Calu3 (cell line): ENCODE measurements around the gene PLA2G6. TPM values are rescaled to one million over a fixed set of nuclear protein-coding genes. Genes with fewer than 3 reads are reported as not detected.

Experiments
- BruUV-seq: library from RNA; stranded (reverse); fragments of 400-500 nt; replicated peaks from 2 replicates; lab custom pipeline; 2021; lab: Mats Ljungman, UMichigan
- CTCF ChIA-PET: fragments of 300-600 bp; sonication (Branson Sonifier 250); formaldehyde crosslinking; loops from one replicate; lab custom pipeline; 2022; ENCODE audit warnings: antibody characterized with exemption; lab: Charles Lee
- DNase-seq: peaks from one replicate; pipeline ENCODE4 v3.0.0; 2022
- H3K27ac Mint-ChIP-seq: one replicate; pipeline ENCODE4 v1.8.0; 2022; ENCODE audit warnings: mixed read lengths; ENCODE audit not compliant: unreplicated experiment
- H3K27me3 Mint-ChIP-seq: one replicate; pipeline ENCODE4 v1.8.0; 2022; ENCODE audit warnings: mixed read lengths; ENCODE audit not compliant: unreplicated experiment
- H3K36me3 Mint-ChIP-seq: one replicate; pipeline ENCODE4 v1.8.0; 2022; ENCODE audit warnings: mild to moderate bottlenecking, moderate library complexity, mixed read lengths; ENCODE audit not compliant: insufficient read depth, unreplicated experiment
- H3K4me1 Mint-ChIP-seq: one replicate; pipeline ENCODE4 v1.8.0; 2022; ENCODE audit warnings: mild to moderate bottlenecking, low read depth, mixed read lengths; ENCODE audit not compliant: unreplicated experiment
- H3K4me3 Mint-ChIP-seq: one replicate; pipeline ENCODE4 v1.8.0; 2022; ENCODE audit warnings: mild to moderate bottlenecking, low read depth, moderate library complexity, mixed read lengths; ENCODE audit not compliant: unreplicated experiment
- H3K9me3 Mint-ChIP-seq: one replicate; pipeline ENCODE4 v1.8.0; 2022; ENCODE audit warnings: low read depth, mixed read lengths; ENCODE audit not compliant: unreplicated experiment
- CTCF ChIP-seq: fragments of 200-600 bp; IDR thresholded peaks from one replicate; pipeline ENCODE4 v1.8.0; 2022; ENCODE audit warnings: antibody characterized with exemption; ENCODE audit not compliant: unreplicated experiment
- intact Hi-C: fragments of 100-400 bp; cut with micrococcal nuclease; formaldehyde crosslinking; loops from one replicate; pipeline ENCODE4 v1.10.0; 2022; ENCODE audit not compliant: unreplicated experiment
- total RNA-seq: library from RNA; stranded (reverse); gene quantifications from 2 replicates; pipeline ENCODE4 v1.2.3, GENCODE V29; 2022

The PLA2G6 gene
- total RNA-seq, 1 experiment from 2014 or later = 43.5 TPM

DNA sequence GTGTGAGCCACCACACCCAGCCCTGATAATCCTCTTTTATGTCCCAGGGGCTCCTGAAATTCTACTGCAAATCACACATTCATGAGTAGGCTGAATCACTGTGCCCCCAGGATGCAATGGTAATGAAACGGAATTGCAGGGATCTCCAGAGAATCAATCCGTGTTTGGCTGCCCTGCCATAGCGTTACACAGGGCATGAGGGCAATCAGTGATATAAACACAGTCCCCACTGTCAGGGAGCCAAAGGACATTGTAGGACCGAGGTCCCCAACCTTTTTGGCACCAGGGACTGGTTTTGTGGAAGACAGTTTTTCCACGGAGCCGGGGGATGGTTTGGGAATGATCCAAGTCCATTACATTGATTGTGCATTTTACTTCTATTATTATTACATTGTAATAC lies 9.0 kb upstream of the PLA2G6 start:
- Mint-ChIP-seq H3K4me1 (peaks cover 42% of the 10 kb centered on the region), H3K27ac (no peak overlapping the region), H3K4me3 (no peak overlapping the region), H3K27me3 (no peaks in the 10 kb centered on the region), H3K36me3 (no peaks in the 10 kb centered on the region), H3K9me3 (no peaks in the 10 kb centered on the region)
- TF ChIP-seq CTCF = no peak
- no TSS peak for BruUV-seq
- no peak for DNase-seq
- intact Hi-C loops = no loop called here
- CTCF ChIA-PET = no interaction called here

GRCh38 chr22:38189104-38189503 lies 7.5 kb upstream of the PLA2G6 start:
- Mint-ChIP-seq H3K4me1 (peaks cover 37% of the 10 kb centered on the region), H3K9me3 (no peaks in the 10 kb centered on the region)
- CTCF ChIA-PET = no interaction called here

GRCh38 chr22:38187413-38188212 lies 6.0 kb upstream of the PLA2G6 start:
- BruUV-seq = no TSS peak
- intact Hi-C loops = no loop called here
- Mint-ChIP-seq H3K4me1 (peaks cover 28% of the 10 kb centered on the region), H3K36me3 (no peaks in the 10 kb centered on the region), H3K9me3 (no peaks in the 10 kb centered on the region), H3K27me3 (no peaks in the 10 kb centered on the region), H3K27ac (no peak overlapping the region), H3K4me3 (no peak overlapping the region)
- CTCF ChIA-PET = no interaction called here
- no peak for DNase-seq
- TF ChIP-seq CTCF = no peak

More at GRCh38 chr22:38189104-38189503, 7.5 kb upstream of the PLA2G6 start:
- Mint-ChIP-seq H3K4me3 (no peak overlapping the region), H3K27ac (no peak overlapping the region), H3K27me3 (no peaks in the 10 kb centered on the region), H3K36me3 (no peaks in the 10 kb centered on the region)
- no peak for DNase-seq
- TF ChIP-seq CTCF = no peak
- intact Hi-C loops = no loop called here
- no TSS peak for BruUV-seq

DNA sequence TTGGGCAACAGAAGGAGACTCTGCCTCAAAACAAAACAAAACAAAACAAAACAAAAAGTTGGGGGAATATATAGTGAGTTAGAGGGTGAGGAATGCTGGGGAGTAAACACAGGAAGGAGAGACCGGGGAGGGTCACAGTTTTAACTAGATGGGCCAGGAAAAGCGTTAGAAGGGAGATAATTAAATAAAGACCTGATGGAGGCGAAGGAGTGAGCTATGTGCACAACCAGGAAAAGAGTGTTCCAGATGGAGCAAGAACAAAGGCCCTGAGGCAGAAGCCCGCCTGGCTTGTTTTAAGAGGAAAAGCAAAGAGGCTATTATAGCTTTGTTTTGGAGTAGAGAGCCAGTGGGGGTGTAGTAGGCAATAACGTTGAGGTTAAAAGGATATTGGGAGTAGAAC lies 4.8 kb upstream of the PLA2G6 start:
- Mint-ChIP-seq H3K27me3 (no peaks in the 10 kb centered on the region), H3K4me1 (peaks cover 24% of the 10 kb centered on the region), H3K9me3 (no peaks in the 10 kb centered on the region), H3K36me3 (peaks cover 11% of the 10 kb centered on the region), H3K27ac (peak overlapping the region; percentile 42), H3K4me3 (no peak overlapping the region)
- CTCF ChIA-PET = no interaction called here
- BruUV-seq = no TSS peak
- DNase-seq = no peak
- no peak for TF ChIP-seq CTCF
- intact Hi-C loops = no loop called here
